Measurements from ENCODE around the gene PABPN1. TPM values are rescaled to one million over a fixed set of nuclear protein-coding genes. Genes with fewer than 3 reads are reported as not detected.

Gene PABPN1
- total and polyA plus RNA-seq, 2 of the 13 experiments (the other 11 are each of a cell fraction or from before 2014, with no cell fraction given), result 233 to 524 TPM

GRCh38 chr14:23275412-23275811 lies 45.8 kb upstream of the PABPN1 start:
- ATAC-seq (no peak), FAIRE-seq (no peak), DNase-seq (ENCODE audit: low spot score) (no peak)
- Histone ChIP-seq H3K9ac (ENCODE audit: insufficient read depth, low read depth, low read length) (no peak overlapping the region), H3K4me1 (ENCODE audit: insufficient read depth, low read length) (peaks cover 8% of the 10 kb centered on the region), H3K27ac (ENCODE audit: extremely low read length, insufficient read depth, low read length) (no peak overlapping the region), H4K20me1 (ENCODE audit: insufficient read depth, low read length) (no peaks in the 10 kb centered on the region), H3K9me3 (ENCODE audit: low read length) (no peaks in the 10 kb centered on the region), H3K27me3 (ENCODE audit: control insufficient read depth in 1 of 2, insufficient read depth in 2 of 2, low read length in 2 of 2) (no peaks in the 10 kb centered on the region), H2AFZ (ENCODE audit: low read length) (no peak overlapping the region), H3K4me2 (ENCODE audit: low read depth, low read length) (no peak overlapping the region), H3K36me3 (replicated peaks in 1 of 2; ENCODE audit: control insufficient read depth in 1 of 2, insufficient read depth in 2 of 2, low read length in 2 of 2) (no peaks in the 10 kb centered on the region), H3K79me2 (ENCODE audit: insufficient read depth, low read length) (no peaks in the 10 kb centered on the region), H3K4me3 (replicated peaks in 1 of 3; ENCODE audit: insufficient read depth in 1 of 3, low read depth in 2 of 3, low read length in 3 of 3) (no peak overlapping the region)
- POLR2A ChIA-PET, result interaction anchor here (0.8 to 6.8 kb wide), 3 partner anchors 11 to 46 kb away, joined by 3 to 43 read pairs (median 7); partner anchors contain the start of genes HOMEZ and PPP1R3E
- CTCF ChIA-PET (ENCODE audit: low intra/inter-chr PET ratio, low total read pairs), result no interaction called here
- 0 out of 4 replicates have a peak, but pooled peaks of 1 of the 2 experiments have one; percentile 17 for TF ChIP-seq POLR2A (IDR thresholded peaks at IDR 0.05; ENCODE audit: insufficient read depth in 1 of 2, low read depth in 2 of 2, low read length in 2 of 2)
- TF ChIP-seq LCORL (IDR thresholded peaks at IDR 0.05), result peak; percentile 17; the same call in 1 of the 2 replicates
- no peak for TF ChIP-seq LCORL (CRISPR knock-in tag; IDR thresholded peaks at IDR 0.05)
- peak; percentile 29; the same call in 1 of the 2 replicates for TF ChIP-seq POLR2G (IDR thresholded peaks at IDR 0.05; ENCODE audit: low read depth, low read length)
- peak; percentile 56; the same call in 1 of the 2 replicates for TF ChIP-seq FOXK2 (IDR thresholded peaks at IDR 0.05)
- TF ChIP-seq NONO (IDR thresholded peaks at IDR 0.05), result 0 out of 2 replicates have a peak, but pooled peaks have one; percentile 39
- TF ChIP-seq NONO (CRISPR knock-in tag; conservative IDR thresholded peaks at IDR 0.05), result no peak
- TF ChIP-seq TBX3 (IDR thresholded peaks at IDR 0.05; ENCODE audit: borderline replicate concordance), result 0 out of 2 replicates have a peak, but pooled peaks have one; percentile 24
- no peak for TF ChIP-seq PTBP1 (IDR thresholded peaks at IDR 0.05; ENCODE audit: low read depth, low read length, poor library complexity, severe bottlenecking)
- TF ChIP-seq NBN (conservative IDR thresholded peaks at IDR 0.05), result peak; percentile 88; the same call in 1 of the 2 replicates
- no peak for TF ChIP-seq RFXAP (CRISPR knock-in tag; IDR thresholded peaks at IDR 0.05; ENCODE audit: borderline replicate concordance)
- TF ChIP-seq POLR2AphosphoS5 (IDR thresholded peaks at IDR 0.05; ENCODE audit: low read depth, low read length), result 0 out of 2 replicates have a peak, but pooled peaks have one; percentile 25
- TF ChIP-seq ATF7 (IDR thresholded peaks at IDR 0.05), result peak; percentile 42; the same call in 1 of the 2 replicates
- no peak for TF ChIP-seq ATF7 (CRISPR knock-in tag; IDR thresholded peaks at IDR 0.05)
- TF ChIP-seq ZNF124 (CRISPR knock-in tag; IDR thresholded peaks at IDR 0.05), result no peak
- TF ChIP-seq RBM22 (optimal IDR thresholded peaks at IDR 0.05; ENCODE audit: low read length), result peak; percentile 68
- TF ChIP-seq PLRG1 (conservative IDR thresholded peaks at IDR 0.05), result 0 out of 2 replicates have a peak, but pooled peaks have one; percentile 78
- no peak for TF ChIP-seq MAX (IDR thresholded peaks at IDR 0.05)
- TF ChIP-seq ZNF597 (CRISPR knock-in tag; IDR thresholded peaks at IDR 0.05), result no peak
- TF ChIP-seq NFRKB (IDR thresholded peaks at IDR 0.05), result peak; percentile 43; the same call in 1 of the 2 replicates
- TF ChIP-seq CREB1 (IDR thresholded peaks at IDR 0.05), result peak; percentile 80
- TF ChIP-seq CREB1 (CRISPR knock-in tag; IDR thresholded peaks at IDR 0.05), result no peak
- TF ChIP-seq FOXA1 (IDR thresholded peaks at IDR 0.05), result peak; percentile 26; the same call in 1 of the 2 replicates
- no peak for TF ChIP-seq FOXA1 (CRISPR knock-in tag; IDR thresholded peaks at IDR 0.05)
- BruUV-seq (replicated peaks), result no TSS peak
- intact Hi-C loops (cut with micrococcal nuclease; ENCODE audit: unreplicated experiment), result no loop called here
- WGBS (ENCODE audit: low lambda C conversion rate), result 100% methylated on average over 2 of the region's 2 CpGs
- in situ Hi-C loops (cut with HindIII; ENCODE audit: extremely low pct_ligation_motif_present, low pct_unique_long_range_greater_than_20kb), result no loop called here
